ENCODE data around the gene GRHL3.

The GRHL3 gene

GRCh38 chr1:24292103-24292502, 27.1 kb upstream of the GRHL3 start:
- no peaks in the 10 kb centered on the region for H3K9me3 ChIP-seq
- no peaks in the 10 kb centered on the region for H3K27me3 ChIP-seq
- no peak for TF ChIP-seq CTCF (IDR thresholded peaks at IDR 0.05; ENCODE audit: low read depth, low read length)
- no peak for DNase-seq
- H3K4me3 ChIP-seq (ENCODE audit: low read depth, low read length) = no peak overlapping the region
- H3K36me3 ChIP-seq = no peaks in the 10 kb centered on the region
- H3K4me1 ChIP-seq = no peaks in the 10 kb centered on the region

GRCh38 chr1:24292887-24293286, 26.3 kb upstream of the GRHL3 start:
- no peaks in the 10 kb centered on the region for H3K9me3 ChIP-seq
- no peak overlapping the region for H3K4me3 ChIP-seq (ENCODE audit: low read depth, low read length)
- no peak for DNase-seq
- no peaks in the 10 kb centered on the region for H3K4me1 ChIP-seq
- H3K36me3 ChIP-seq = no peaks in the 10 kb centered on the region
- H3K27me3 ChIP-seq = no peaks in the 10 kb centered on the region
- no peak for TF ChIP-seq CTCF (IDR thresholded peaks at IDR 0.05; ENCODE audit: low read depth, low read length)

- no peaks in the 10 kb centered on the region for H3K27me3 ChIP-seq
- no peaks in the 10 kb centered on the region for H3K36me3 ChIP-seq
- TF ChIP-seq CTCF (IDR thresholded peaks at IDR 0.05; ENCODE audit: low read depth, low read length) = no peak
- H3K9me3 ChIP-seq = no peaks in the 10 kb centered on the region
- no peak overlapping the region for H3K4me3 ChIP-seq (ENCODE audit: low read depth, low read length)
- no peaks in the 10 kb centered on the region for H3K4me1 ChIP-seq
- no peak for DNase-seq
Observed at GRCh38 chr1:24293392-24294227, 25.5 kb upstream of the GRHL3 start.

- no peaks in the 10 kb centered on the region for H3K27me3 ChIP-seq
- no peaks in the 10 kb centered on the region for H3K4me1 ChIP-seq
- TF ChIP-seq CTCF (IDR thresholded peaks at IDR 0.05; ENCODE audit: low read depth, low read length) = no peak
- no peak for DNase-seq
- H3K4me3 ChIP-seq (ENCODE audit: low read depth, low read length) = no peak overlapping the region
- H3K9me3 ChIP-seq = no peaks in the 10 kb centered on the region
- H3K36me3 ChIP-seq = no peaks in the 10 kb centered on the region
Observed at GRCh38 chr1:24294228-24294672, 24.9 kb upstream of the GRHL3 start.

- Histone ChIP-seq H3K27me3 (no peaks in the 10 kb centered on the region), H3K9me3 (no peaks in the 10 kb centered on the region), H3K4me3 (ENCODE audit: low read depth, low read length) (no peak overlapping the region), H3K36me3 (no peaks in the 10 kb centered on the region), H3K4me1 (no peaks in the 10 kb centered on the region)
- no peak for DNase-seq
- TF ChIP-seq CTCF (IDR thresholded peaks at IDR 0.05; ENCODE audit: low read depth, low read length) = no peak
Observed at GRCh38 chr1:24294716-24295371, 24.3 kb upstream of the GRHL3 start.

- no peaks in the 10 kb centered on the region for H3K27me3 ChIP-seq
- no peak overlapping the region for H3K4me3 ChIP-seq (ENCODE audit: low read depth, low read length)
- H3K36me3 ChIP-seq = no peaks in the 10 kb centered on the region
- no peak for TF ChIP-seq CTCF (IDR thresholded peaks at IDR 0.05; ENCODE audit: low read depth, low read length)
- DNase-seq = no peak
- H3K9me3 ChIP-seq = no peaks in the 10 kb centered on the region
- no peaks in the 10 kb centered on the region for H3K4me1 ChIP-seq
Observed at GRCh38 chr1:24295535-24295934, 23.6 kb upstream of the GRHL3 start.

All from BE2C (cell line).